SU-DHL-6 (cell line): ENCODE data around the gene HMGA1.

Experiments
- H2AFZ ChIP-seq: fragments of 200-600 bp; sonication (generic); 2 replicates; pipeline ENCODE4 v1.6.1; 2014; ENCODE audit warnings: low read depth, mild to moderate bottlenecking, moderate library complexity, mixed read lengths, antibody characterized with exemption, low read length; ENCODE audit not compliant: severe bottlenecking
- H3F3A ChIP-seq: fragments of 200-600 bp; shearing (Covaris generic); 2 replicates; pipeline ENCODE4 v1.6.0; 2016; ENCODE audit warnings: antibody characterized with exemption, mild to moderate bottlenecking; ENCODE audit not compliant: insufficient read depth
- H3K27ac ChIP-seq: fragments of 200-600 bp; sonication (generic); 2 replicates; pipeline ENCODE4 v1.5.1; 2016; ENCODE audit warnings: low read depth, mild to moderate bottlenecking, low read length, moderate library complexity, mixed read lengths
- H3K27me3 ChIP-seq: fragments of 200-600 bp; sonication (generic), shearing (Covaris generic); 2 replicates; pipeline ENCODE4 v1.6.0; 2014; ENCODE audit warnings: mild to moderate bottlenecking, low read length
- H3K36me3 ChIP-seq: fragments of 200-600 bp; sonication (generic); 2 replicates; pipeline ENCODE4 v1.6.1; 2014; ENCODE audit warnings: mild to moderate bottlenecking, low read length, mixed read lengths
- H3K4me2 ChIP-seq: fragments of 300-600, 200-600 bp; shearing (Covaris generic), sonication (generic); 2 replicates; pipeline ENCODE4 v1.6.0; 2014; ENCODE audit warnings: low read length, low read depth, mild to moderate bottlenecking; ENCODE audit not compliant: poor library complexity, severe bottlenecking
- H3K4me3 ChIP-seq: fragments of 200-600 bp; sonication (generic); 2 replicates; pipeline ENCODE4 v1.5.1; 2014; ENCODE audit warnings: antibody characterized with exemption, low read length, mild to moderate bottlenecking, mixed read lengths; ENCODE audit not compliant: insufficient read depth, poor library complexity, severe bottlenecking
- H3K79me2 ChIP-seq: fragments of 200-600 bp; sonication (generic); 2 replicates; pipeline ENCODE4 v1.6.1; 2014; ENCODE audit warnings: mild to moderate bottlenecking, low read length, moderate library complexity; ENCODE audit not compliant: insufficient read depth
- H3K9ac ChIP-seq: fragments of 200-600 bp; sonication (generic); 2 replicates; pipeline ENCODE4 v1.7.0; 2014; ENCODE audit warnings: mild to moderate bottlenecking, low read length
- H3K9me2 ChIP-seq: fragments of 200-600 bp; sonication (generic); replicated peaks from 2 replicates; pipeline ENCODE4 v1.6.1; 2014; ENCODE audit warnings: low read length; ENCODE audit not compliant: insufficient read depth
- H3K9me3 ChIP-seq: fragments of 200-600 bp; sonication (generic); 2 replicates; pipeline ENCODE4 v1.6.1; 2014; ENCODE audit warnings: low read length, mixed read lengths; ENCODE audit not compliant: insufficient read depth
- H4K20me1 ChIP-seq: fragments of 200-600 bp; sonication (generic); 2 replicates; pipeline ENCODE4 v1.6.1; 2014; ENCODE audit warnings: low read depth, mild to moderate bottlenecking, antibody characterized with exemption, low read length, moderate library complexity, mixed read lengths
- EZH2phosphoT487 ChIP-seq: fragments of 200-600 bp; sonication (generic), shearing (Covaris generic); conservative IDR thresholded peaks from 2 replicates; pipeline ENCODE4 v1.6.1; 2018; ENCODE audit warnings: mild to moderate bottlenecking, antibody characterized with exemption, low read length, moderate library complexity, mixed read lengths
- TF ChIP-seq, protein P1 (sequence below): fragments of 200-600 bp; sonication (generic); IDR thresholded peaks from one replicate; pipeline ENCODE4 v1.5.1; 2017; ENCODE audit warnings: antibody characterized with exemption, mild to moderate bottlenecking, low read length, moderate library complexity; ENCODE audit not compliant: insufficient read depth, poor library complexity, severe bottlenecking

The HMGA1 gene

DNA sequence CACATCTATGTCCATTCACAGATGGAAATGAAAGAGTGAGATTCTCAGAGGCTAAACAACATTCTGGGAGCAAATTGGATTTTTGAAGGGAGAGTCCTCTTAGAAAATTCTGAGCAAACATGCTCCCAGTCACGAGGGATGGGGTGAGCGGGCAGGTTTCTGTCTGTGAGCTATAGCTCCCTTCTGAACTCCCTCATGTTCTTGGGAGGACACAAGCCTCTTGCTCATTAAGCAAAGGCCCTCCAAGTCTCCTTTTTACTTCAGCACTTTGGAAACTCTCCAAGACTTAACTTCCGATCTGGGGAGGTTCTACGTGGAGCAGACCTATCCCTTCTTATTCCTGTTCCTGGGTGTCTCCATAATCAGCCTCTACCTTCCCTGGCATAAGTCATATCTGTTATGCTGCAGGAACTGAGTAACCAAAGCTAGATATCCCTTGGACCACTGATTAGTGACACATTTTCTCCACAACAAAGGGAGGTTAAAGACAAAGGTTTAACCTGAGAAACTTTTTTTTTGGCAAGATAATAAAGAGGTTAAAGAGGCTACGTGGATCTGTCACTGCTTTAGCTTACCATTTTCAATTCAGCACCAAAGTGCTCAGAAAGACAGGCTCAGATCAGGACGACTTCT is 45.1 kb downstream of the HMGA1 start:
- no peak overlapping the region for H3K4me2 ChIP-seq
- no peaks in the 10 kb centered on the region for H3F3A ChIP-seq
- H3K27ac ChIP-seq, result no peak overlapping the region
- H3K36me3 ChIP-seq, result no peaks in the 10 kb centered on the region
- TF ChIP-seq, protein P1, sequence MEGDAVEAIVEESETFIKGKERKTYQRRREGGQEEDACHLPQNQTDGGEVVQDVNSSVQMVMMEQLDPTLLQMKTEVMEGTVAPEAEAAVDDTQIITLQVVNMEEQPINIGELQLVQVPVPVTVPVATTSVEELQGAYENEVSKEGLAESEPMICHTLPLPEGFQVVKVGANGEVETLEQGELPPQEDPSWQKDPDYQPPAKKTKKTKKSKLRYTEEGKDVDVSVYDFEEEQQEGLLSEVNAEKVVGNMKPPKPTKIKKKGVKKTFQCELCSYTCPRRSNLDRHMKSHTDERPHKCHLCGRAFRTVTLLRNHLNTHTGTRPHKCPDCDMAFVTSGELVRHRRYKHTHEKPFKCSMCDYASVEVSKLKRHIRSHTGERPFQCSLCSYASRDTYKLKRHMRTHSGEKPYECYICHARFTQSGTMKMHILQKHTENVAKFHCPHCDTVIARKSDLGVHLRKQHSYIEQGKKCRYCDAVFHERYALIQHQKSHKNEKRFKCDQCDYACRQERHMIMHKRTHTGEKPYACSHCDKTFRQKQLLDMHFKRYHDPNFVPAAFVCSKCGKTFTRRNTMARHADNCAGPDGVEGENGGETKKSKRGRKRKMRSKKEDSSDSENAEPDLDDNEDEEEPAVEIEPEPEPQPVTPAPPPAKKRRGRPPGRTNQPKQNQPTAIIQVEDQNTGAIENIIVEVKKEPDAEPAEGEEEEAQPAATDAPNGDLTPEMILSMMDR, result no peak
- TF ChIP-seq EZH2phosphoT487, result no peak
- H3K9me2 ChIP-seq, result no peaks in the 10 kb centered on the region
- no peak overlapping the region for H3K4me3 ChIP-seq
- H3K27me3 ChIP-seq, result no peaks in the 10 kb centered on the region
- H2AFZ ChIP-seq, result no peak overlapping the region
- no peaks in the 10 kb centered on the region for H3K9me3 ChIP-seq
- H4K20me1 ChIP-seq, result no peaks in the 10 kb centered on the region
- H3K9ac ChIP-seq, result no peak overlapping the region
- no peaks in the 10 kb centered on the region for H3K79me2 ChIP-seq

GRCh38 chr6:34284563-34285447 is 48.1 kb downstream of the HMGA1 start:
- Histone ChIP-seq H3K4me2 (no peak overlapping the region), H3K27ac (no peak overlapping the region), H3K36me3 (0 out of 2 replicates have a peak, but pooled peaks cover 5% of the 10 kb centered on the region), H4K20me1 (no peaks in the 10 kb centered on the region), H3K79me2 (no peaks in the 10 kb centered on the region), H3K9ac (no peak overlapping the region), H3K9me2 (no peaks in the 10 kb centered on the region), H3K4me3 (no peak overlapping the region), H3K27me3 (no peaks in the 10 kb centered on the region), H2AFZ (no peak overlapping the region), H3K9me3 (no peaks in the 10 kb centered on the region), H3F3A (no peaks in the 10 kb centered on the region)
- TF ChIP-seq, protein P1, result no peak
- TF ChIP-seq EZH2phosphoT487, result no peak

GRCh38 chr6:34285448-34286164 is 48.9 kb downstream of the HMGA1 start:
- no peak overlapping the region for H3K27ac ChIP-seq
- H3K9ac ChIP-seq, result no peak overlapping the region
- H3K79me2 ChIP-seq, result no peaks in the 10 kb centered on the region
- no peak overlapping the region for H2AFZ ChIP-seq
- H3K27me3 ChIP-seq, result no peaks in the 10 kb centered on the region
- no peaks in the 10 kb centered on the region for H3K9me3 ChIP-seq
- H3F3A ChIP-seq, result no peaks in the 10 kb centered on the region
- 0 out of 2 replicates have a peak, but pooled peaks cover 5% of the 10 kb centered on the region for H3K36me3 ChIP-seq
- no peaks in the 10 kb centered on the region for H3K9me2 ChIP-seq
- H3K4me3 ChIP-seq, result no peak overlapping the region
- H3K4me2 ChIP-seq, result no peak overlapping the region
- no peaks in the 10 kb centered on the region for H4K20me1 ChIP-seq
- TF ChIP-seq EZH2phosphoT487, result no peak
- TF ChIP-seq, protein P1, result no peak
